Neuronal stem cell (in vitro differentiated cells): ENCODE measurements around the gene APPBP2.
"Not testable (repeated sequence)": the region's sequence is repeated elsewhere in the genome, so short reads cannot be mapped to it uniquely, and the experiment has no call there.

Experiments used
- DNase-seq: peaks from one replicate; pipeline ENCODE4 v3.0.0-alpha.2; 2013; ENCODE audit warnings: low spot score
- H2AFZ ChIP-seq: one replicate; pipeline ENCODE4 v1.6.1; 2013; ENCODE audit warnings: mild to moderate bottlenecking, low read length, inconsistent platforms
- H2AK5ac ChIP-seq: 2 replicates; pipeline ENCODE4 v1.6.1; 2013; ENCODE audit warnings: low read depth, mild to moderate bottlenecking, inconsistent platforms, low read length, moderate library complexity, mixed read lengths
- H2BK120ac ChIP-seq: 2 replicates; pipeline ENCODE4 v1.6.1; 2013; ENCODE audit warnings: low read depth, mild to moderate bottlenecking, inconsistent platforms, low read length, moderate library complexity, mixed read lengths
- H2BK12ac ChIP-seq: one replicate; pipeline ENCODE4 v1.6.1; 2013; ENCODE audit warnings: low read length, inconsistent platforms
- H2BK15ac ChIP-seq: 2 replicates; pipeline ENCODE4 v1.6.1; 2013; ENCODE audit warnings: mild to moderate bottlenecking, low read length, inconsistent platforms, mixed read lengths
- H2BK5ac ChIP-seq: one replicate; pipeline ENCODE4 v1.6.1; 2013; ENCODE audit warnings: inconsistent platforms, mild to moderate bottlenecking, low read length, moderate library complexity
- H3K14ac ChIP-seq: one replicate; pipeline ENCODE4 v1.6.1; 2013; ENCODE audit warnings: low read length, inconsistent platforms
- H3K18ac ChIP-seq: 2 replicates; pipeline ENCODE4 v1.6.1; 2013; ENCODE audit warnings: low read length, inconsistent platforms
- H3K23ac ChIP-seq: 2 replicates; pipeline ENCODE4 v1.6.1; 2013; ENCODE audit warnings: low read depth, mild to moderate bottlenecking, mixed read lengths, low read length, inconsistent platforms; ENCODE audit not compliant: poor library complexity
- H3K27ac ChIP-seq: replicated peaks from 3 replicates; pipeline ENCODE4 v1.5.1; 2013; ENCODE audit warnings: low read length, inconsistent platforms
- H3K27me3 ChIP-seq, 3 experiments: 2 replicates each; pipeline ENCODE4 v1.6.1; 2013; ENCODE audit warnings: low read length in 3 of 3, mild to moderate bottlenecking in 2 of 3, inconsistent platforms in 1 of 3, low read depth in 1 of 3, mixed read lengths in 1 of 3, moderate library complexity in 1 of 3; ENCODE audit not compliant: control insufficient read depth in 3 of 3, insufficient read depth in 3 of 3
- H3K36me3 ChIP-seq, 2 donors: replicated peaks in 1 of 2; 2 replicates each; pipeline ENCODE4 v1.6.1; 2013; ENCODE audit warnings: low read length in 2 of 2; ENCODE audit not compliant: control insufficient read depth in 2 of 2, insufficient read depth in 2 of 2
- H3K4ac ChIP-seq: 2 replicates; pipeline ENCODE4 v1.6.1; 2013; ENCODE audit warnings: inconsistent platforms, mild to moderate bottlenecking, low read length, moderate library complexity
- H3K4me1 ChIP-seq, 2 donors: 1 replicate in 1 of 2; 2 replicates in 1 of 2; pipeline ENCODE4 v1.6.1; 2013; ENCODE audit warnings: low read length in 2 of 2, low read depth in 1 of 2; ENCODE audit not compliant: control insufficient read depth in 2 of 2, insufficient read depth in 1 of 2
- H3K4me2 ChIP-seq: one replicate; pipeline ENCODE4 v1.6.1; 2013; ENCODE audit warnings: mild to moderate bottlenecking, low read length, inconsistent platforms; ENCODE audit not compliant: insufficient read depth, poor library complexity, severe bottlenecking
- H3K4me3 ChIP-seq, 2 donors: 2 replicates each; pipeline ENCODE4 v1.5.1; 2013; ENCODE audit warnings: low read length in 2 of 2, mild to moderate bottlenecking in 2 of 2, inconsistent platforms in 1 of 2, moderate library complexity in 1 of 2
- H3K79me1 ChIP-seq: one replicate; pipeline ENCODE4 v1.6.1; 2013; ENCODE audit warnings: low read depth, mild to moderate bottlenecking, inconsistent platforms, low read length, moderate library complexity
- H3K9ac ChIP-seq: one replicate; pipeline ENCODE4 v1.6.1; 2013; ENCODE audit warnings: mild to moderate bottlenecking, low read depth, low read length, inconsistent platforms; ENCODE audit not compliant: poor library complexity
- H3K9me3 ChIP-seq, 2 donors: replicated peaks in 1 of 2; 2 replicates each; pipeline versions ENCODE3 to v1.6.1; 2013; ENCODE audit warnings: low read length in 2 of 2, mild to moderate bottlenecking in 2 of 2, inconsistent platforms in 1 of 2, low read depth in 1 of 2, mixed read lengths in 1 of 2, moderate library complexity in 1 of 2; ENCODE audit not compliant: control insufficient read depth in 2 of 2, insufficient read depth in 1 of 2
- H4K8ac ChIP-seq: one replicate; pipeline ENCODE4 v1.6.1; 2013; ENCODE audit warnings: low read depth, mild to moderate bottlenecking, inconsistent platforms, low read length, moderate library complexity
- H4K91ac ChIP-seq: one replicate; pipeline ENCODE4 v1.6.1; 2013; ENCODE audit warnings: low read length, low read depth, mild to moderate bottlenecking, inconsistent platforms; ENCODE audit not compliant: poor library complexity
- WGBS, 2 donors: extraction: QIAGEN DNeasy Blood & Tissue Kit; methylation state at CpG; one replicate each; pipeline ENCODE4 v1.1.7; 2013; ENCODE audit warnings: missing lambda C conversion rate in 2 of 2, mixed read lengths in 1 of 2; ENCODE audit not compliant: insufficient read length in 2 of 2, insufficient replicate concordance in 1 of 2; ENCODE audit errors: extremely low coverage in 2 of 2; 5-methylcytosine and 5-hydroxymethylcytosine counted together

Gene APPBP2

GRCh38 chr17:60522889-60523626, 3.0 kb downstream of the APPBP2 start:
- Histone ChIP-seq H2BK15ac (no peak overlapping the region), H3K4me2 (no peak overlapping the region), H3K9me3 (peaks cover 0 to 6% of the 10 kb centered on the region in 2 donors), H4K91ac (no peak overlapping the region), H3K36me3 (peaks cover 0 to 49% of the 10 kb centered on the region in 2 donors), H4K8ac (no peak overlapping the region), H3K18ac (no peak overlapping the region), H2AK5ac (no peak overlapping the region), H3K9ac (no peak overlapping the region), H3K27me3 (no peaks in the 10 kb centered on the region), H2AFZ (no peak overlapping the region), H3K4me3 (no peak overlapping the region), H2BK5ac (no peak overlapping the region), H2BK120ac (no peak overlapping the region), H2BK12ac (no peak overlapping the region), H3K4me1 (peaks cover 0 to 5% of the 10 kb centered on the region in 2 donors), H3K23ac (no peak overlapping the region), H3K14ac (no peak overlapping the region), H3K27ac (no peak overlapping the region), H3K79me1 (peaks cover 10% of the 10 kb centered on the region), H3K4ac (no peak overlapping the region)
- no peak for DNase-seq
- WGBS, 2 donors, result no CpG with 5 or more reads among the region's 3 CpGs

- Histone ChIP-seq H3K4me1 (peaks cover 0 to 5% of the 10 kb centered on the region in 2 donors), H4K8ac (no peak overlapping the region), H3K36me3 (peaks cover 0 to 63% of the 10 kb centered on the region in 2 donors), H3K14ac (no peak overlapping the region), H3K4me3 (no peak overlapping the region), H3K79me1 (peaks cover 6% of the 10 kb centered on the region), H3K4ac (no peak overlapping the region), H3K27me3 (no peaks in the 10 kb centered on the region), H3K23ac (no peak overlapping the region), H3K4me2 (no peak overlapping the region), H2BK120ac (no peak overlapping the region), H2BK5ac (no peak overlapping the region), H3K18ac (no peak overlapping the region), H3K27ac (no peak overlapping the region), H3K9me3 (no peaks in the 10 kb centered on the region), H2AK5ac (no peak overlapping the region), H3K9ac (no peak overlapping the region), H2BK15ac (no peak overlapping the region), H4K91ac (no peak overlapping the region), H2AFZ (no peak overlapping the region), H2BK12ac (no peak overlapping the region)
- no CpG with 5 or more reads among the region's 4 CpGs for WGBS, 2 donors
- DNase-seq, result no peak
These were observed 6.2 kb downstream of the APPBP2 start for GRCh38 chr17:60519795-60520194.

- H2AFZ ChIP-seq, H4K91ac ChIP-seq, H3K14ac ChIP-seq, H3K23ac ChIP-seq, H3K79me1 ChIP-seq, H3K18ac ChIP-seq, H3K4me2 ChIP-seq, H3K27me3 ChIP-seq, H2BK5ac ChIP-seq, DNase-seq, H2BK120ac ChIP-seq, H2BK12ac ChIP-seq, H4K8ac ChIP-seq, H3K27ac ChIP-seq, H2BK15ac ChIP-seq, H3K4me1 ChIP-seq, H3K4me3 ChIP-seq, H3K9ac ChIP-seq, H3K9me3 ChIP-seq, H3K4ac ChIP-seq, H2AK5ac ChIP-seq: not testable (repeated sequence)
- no CpG with 5 or more reads among the region's 6 CpGs for WGBS, 2 donors
- H3K36me3 ChIP-seq, result peaks cover 5 to 81% of the 10 kb centered on the region in 2 donors
These were observed 10.4 kb downstream of the APPBP2 start for GRCh38 chr17:60515683-60516082.

GRCh38 chr17:60515199-60515598, 10.8 kb downstream of the APPBP2 start:
- H2BK12ac ChIP-seq, H4K8ac ChIP-seq, H3K27ac ChIP-seq, H2BK5ac ChIP-seq, H2BK15ac ChIP-seq, DNase-seq, H3K4me2 ChIP-seq, H3K27me3 ChIP-seq, H2AK5ac ChIP-seq, H3K4ac ChIP-seq, H2BK120ac ChIP-seq, H3K9ac ChIP-seq, H3K4me1 ChIP-seq, H4K91ac ChIP-seq, H3K23ac ChIP-seq, H3K14ac ChIP-seq, H3K4me3 ChIP-seq, H2AFZ ChIP-seq, H3K18ac ChIP-seq, H3K9me3 ChIP-seq, H3K79me1 ChIP-seq: not testable (repeated sequence)
- H3K36me3 ChIP-seq, result peaks cover 5 to 81% of the 10 kb centered on the region in 2 donors
- WGBS, 2 donors, result no CpG with 5 or more reads among the region's 5 CpGs
